Gastroesophageal sphincter (tissue), 3 donors: ENCODE results near the gene ITGA8.

Experiments used
- CTCF ChIP-seq, 4 experiments: fragments of 200-600 bp in 2 of 4; fragments of 450-650 bp in 2 of 4; sonication (generic) in 1 of 4; IDR thresholded peaks; one replicate each; pipeline ENCODE4 v1.5.1; 2017 to 2019; ENCODE audit warnings: antibody characterized with exemption in 4 of 4, mild to moderate bottlenecking in 2 of 4, moderate library complexity in 2 of 4
- EP300 ChIP-seq: sonication (generic); formaldehyde crosslinking; IDR thresholded peaks from one replicate; pipeline ENCODE4 v1.6.1; 2017; ENCODE audit warnings: antibody characterized with exemption, mild to moderate bottlenecking
- POLR2A ChIP-seq, 2 donors: fragments of 450-650 bp; IDR thresholded peaks; one replicate each; pipeline ENCODE4 v1.6.1; 2017; ENCODE audit warnings: antibody characterized with exemption in 2 of 2, mild to moderate bottlenecking in 2 of 2, moderate library complexity in 1 of 2
- POLR2AphosphoS5 ChIP-seq: sonication (generic); formaldehyde crosslinking; IDR thresholded peaks from one replicate; pipeline ENCODE4 v1.6.1; 2017; ENCODE audit warnings: antibody characterized with exemption

- TF ChIP-seq CTCF (IDR thresholded peaks at IDR 0.05) (no peak), POLR2AphosphoS5 (no peak), POLR2A (IDR thresholded peaks at IDR 0.05) (no peak), EP300 (no peak)
Measured at GRCh38 chr10:15476337-15476736, 243.4 kb downstream of the ITGA8 start.
